Activated CD8-positive, alpha-beta T cell treated with anti-CD3 and anti-CD28 coated beads, Interleukin-2, amount 10 ng/mL, durations not matched to agents 7 days and 5 days (primary cell): Measurements from ENCODE around the gene THADA. TPM values are rescaled to one million over a fixed set of nuclear protein-coding genes. Genes with fewer than 3 reads are reported as not detected.

Experiments used
- ATAC-seq: fragments of 150-1000 bp; cut with Tn5 transposase; one replicate; pipeline ENCODE4 v1.10.0; 2021; ENCODE audit warnings: moderate library complexity
- CTCF ChIA-PET: fragments of 350-600 bp; sonication (Branson Sonifier 250); formaldehyde crosslinking; loops from one replicate; lab custom pipeline; 2021; ENCODE audit warnings: antibody characterized with exemption; lab: Charles Lee
- POLR2A ChIA-PET: fragments of 350-600 bp; sonication (Branson Sonifier 250); formaldehyde crosslinking; loops from one replicate; lab custom pipeline; 2021; ENCODE audit warnings: antibody characterized with exemption; lab: Charles Lee
- DNase-seq: peaks from one replicate; pipeline ENCODE4 v3.0.0-alpha.2; 2020
- H3K27ac Mint-ChIP-seq: one replicate; pipeline ENCODE4 v1.8.0; 2021; ENCODE audit warnings: mild to moderate bottlenecking, mixed read lengths
- H3K27me3 Mint-ChIP-seq: one replicate; pipeline ENCODE4 v1.8.0; 2021; ENCODE audit warnings: low read depth, mixed read lengths
- H3K36me3 Mint-ChIP-seq: one replicate; pipeline ENCODE4 v1.8.0; 2021; ENCODE audit warnings: low read depth, mixed read lengths
- H3K4me1 Mint-ChIP-seq: one replicate; pipeline ENCODE4 v1.8.0; 2021; ENCODE audit warnings: low read depth, mixed read lengths
- H3K4me3 Mint-ChIP-seq: one replicate; pipeline ENCODE4 v1.8.0; 2021; ENCODE audit warnings: mild to moderate bottlenecking, mixed read lengths
- H3K9me3 Mint-ChIP-seq: one replicate; pipeline ENCODE4 v1.8.0; 2022; ENCODE audit warnings: mixed read lengths; ENCODE audit not compliant: insufficient read depth
- total RNA-seq, 2 experiments: library from RNA; stranded (reverse); gene quantifications; one replicate each; pipeline ENCODE4 v1.2.3, GENCODE V29; 2021

Gene THADA
- total RNA-seq, 2 experiments from 2014 or later, result 27.0 to 31.9 TPM

DNA sequence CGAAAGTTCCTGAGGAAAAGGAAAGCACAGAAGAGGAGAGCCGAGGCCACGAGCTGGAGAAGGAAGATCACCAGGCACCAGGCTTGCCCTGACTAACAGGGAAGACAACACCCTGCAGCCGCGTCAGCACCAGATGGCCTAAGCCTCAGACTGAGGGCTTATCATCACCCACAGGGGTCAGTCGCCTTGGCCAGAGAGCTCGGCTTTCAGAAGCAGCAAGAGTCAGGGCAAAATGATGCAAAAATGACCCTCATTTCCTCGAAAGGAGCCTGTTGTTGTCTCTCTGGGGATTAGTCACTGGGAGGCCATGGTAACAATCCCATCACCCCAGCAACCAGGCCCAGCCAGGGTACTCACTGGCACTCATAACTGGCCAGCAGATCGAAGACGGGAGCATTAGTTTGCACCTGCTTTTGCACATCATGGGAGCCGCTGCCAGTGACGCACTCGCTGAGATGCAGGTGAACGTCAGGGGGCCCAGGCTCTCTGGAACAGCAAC, 326.7 kb downstream of the THADA start:
- DNase-seq (no peak), ATAC-seq (no peak)
- H3K4me3 Mint-ChIP-seq, result no peak overlapping the region
- CTCF ChIA-PET, result interaction anchor here (1.2 kb wide), 1 partner anchor 50 kb away, joined by 3 read pairs; no protein-coding TSS in a partner anchor
- H3K27me3 Mint-ChIP-seq, result no peaks in the 10 kb centered on the region
- H3K4me1 Mint-ChIP-seq, result peaks cover 2% of the 10 kb centered on the region
- no peaks in the 10 kb centered on the region for H3K36me3 Mint-ChIP-seq
- H3K27ac Mint-ChIP-seq, result no peak overlapping the region
- H3K9me3 Mint-ChIP-seq, result no peaks in the 10 kb centered on the region
- POLR2A ChIA-PET, result no interaction called here

DNA sequence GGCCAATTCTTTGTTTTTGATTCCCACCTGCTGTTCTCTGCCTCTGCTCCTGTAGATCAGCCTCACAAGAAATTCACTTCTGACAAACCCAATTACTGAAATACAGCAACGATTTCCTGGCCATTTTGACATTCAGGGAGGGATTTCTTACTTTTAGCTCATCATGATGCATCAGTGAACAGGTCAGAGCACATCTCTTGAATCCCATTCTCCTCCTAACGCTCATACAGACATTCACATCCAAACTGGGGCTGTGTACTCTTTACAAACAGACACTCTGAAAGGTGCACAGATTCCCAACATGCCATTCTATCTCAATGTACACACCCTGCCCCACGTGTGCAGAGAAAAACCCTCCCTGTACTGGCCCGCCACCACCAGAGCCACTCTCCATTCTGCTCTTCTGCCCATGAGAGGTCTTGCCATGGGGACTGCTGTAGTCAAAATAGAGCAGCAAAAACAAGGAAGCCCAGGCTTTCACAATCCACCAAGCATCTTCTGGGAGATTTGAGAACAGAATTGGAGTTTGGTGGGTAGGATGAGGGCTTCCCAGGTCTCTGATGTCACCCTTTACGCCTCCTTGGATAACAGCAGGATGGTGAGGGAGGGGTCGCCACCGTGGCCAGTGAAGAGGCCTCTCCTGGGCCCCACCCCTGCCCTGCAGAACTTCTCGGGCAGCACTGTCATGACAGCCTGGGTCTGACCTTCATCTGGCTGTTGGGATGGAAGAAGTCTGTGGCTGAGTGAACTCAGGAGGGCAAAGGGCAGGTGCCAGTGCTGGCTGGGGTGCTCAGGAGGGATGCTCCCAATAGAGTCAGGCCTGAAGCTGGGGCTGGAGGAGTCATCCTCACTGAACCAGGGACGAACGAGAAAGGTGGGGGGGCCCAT, 327.5 kb downstream of the THADA start:
- Mint-ChIP-seq H3K27me3 (no peaks in the 10 kb centered on the region), H3K4me3 (no peak overlapping the region), H3K27ac (no peak overlapping the region), H3K36me3 (no peaks in the 10 kb centered on the region), H3K4me1 (peaks cover 2% of the 10 kb centered on the region), H3K9me3 (no peaks in the 10 kb centered on the region)
- ChIA-PET POLR2A (no interaction called here), CTCF (interaction anchor here (1.4 kb wide), 1 partner anchor 216 kb away, joined by 3 read pairs; no protein-coding TSS in a partner anchor)
- DNase-seq (no peak), ATAC-seq (no peak)

DNA sequence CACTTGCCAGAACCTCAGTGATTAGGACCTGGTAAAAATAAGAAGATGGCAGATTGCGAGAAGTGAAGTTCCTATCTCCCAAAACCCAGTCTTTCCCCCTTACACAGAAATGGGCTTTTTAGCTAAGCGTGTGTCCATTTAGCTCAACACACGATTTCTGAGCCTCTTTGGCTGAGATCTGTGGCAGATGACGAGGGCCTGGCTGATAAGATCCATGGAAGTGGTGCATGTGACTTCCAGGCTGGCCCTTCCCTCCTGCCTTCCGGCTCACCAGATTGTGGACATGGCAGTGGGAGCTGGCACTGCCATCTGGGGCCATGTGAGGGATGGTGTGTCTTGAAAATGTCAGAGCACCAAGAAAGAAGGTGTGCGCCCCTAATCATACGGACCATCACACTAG, 328.5 kb downstream of the THADA start:
- DNase-seq (no peak), ATAC-seq (no peak)
- Mint-ChIP-seq H3K4me1 (peaks cover 2% of the 10 kb centered on the region), H3K27ac (no peak overlapping the region), H3K27me3 (no peaks in the 10 kb centered on the region), H3K36me3 (peaks cover 4% of the 10 kb centered on the region), H3K9me3 (no peaks in the 10 kb centered on the region), H3K4me3 (no peak overlapping the region)
- ChIA-PET POLR2A (no interaction called here), CTCF (interaction anchor here (1.4 kb wide), 1 partner anchor 217 kb away, joined by 3 read pairs; no protein-coding TSS in a partner anchor)

DNA sequence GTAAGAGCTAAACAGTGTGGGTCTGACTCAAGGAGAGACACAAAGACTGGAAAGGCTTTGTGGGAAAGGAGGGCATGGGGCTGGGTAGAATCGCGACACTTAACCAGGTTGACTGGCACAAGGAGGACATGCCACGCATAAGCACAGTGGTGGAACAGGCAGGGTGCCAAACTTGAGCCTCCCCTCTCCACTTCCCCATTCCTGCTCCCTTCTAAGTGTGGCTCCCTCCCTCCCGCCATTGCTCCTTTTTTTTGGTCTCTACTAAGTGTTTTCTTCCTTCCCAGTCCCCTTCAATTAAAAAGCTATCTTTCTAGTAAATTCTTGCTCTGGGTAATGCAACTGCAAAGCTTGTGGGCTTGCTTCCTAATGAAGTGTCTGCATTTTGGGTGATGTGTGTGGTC, 329.1 kb downstream of the THADA start:
- ChIA-PET CTCF (interaction anchor here (1.4 kb wide), 1 partner anchor 218 kb away, joined by 3 read pairs; no protein-coding TSS in a partner anchor), POLR2A (no interaction called here)
- H3K4me3 Mint-ChIP-seq, result no peak overlapping the region
- peaks cover 2% of the 10 kb centered on the region for H3K4me1 Mint-ChIP-seq
- H3K9me3 Mint-ChIP-seq, result no peaks in the 10 kb centered on the region
- peaks cover 4% of the 10 kb centered on the region for H3K36me3 Mint-ChIP-seq
- no peak overlapping the region for H3K27ac Mint-ChIP-seq
- ATAC-seq (no peak), DNase-seq (no peak)
- H3K27me3 Mint-ChIP-seq, result no peaks in the 10 kb centered on the region

DNA sequence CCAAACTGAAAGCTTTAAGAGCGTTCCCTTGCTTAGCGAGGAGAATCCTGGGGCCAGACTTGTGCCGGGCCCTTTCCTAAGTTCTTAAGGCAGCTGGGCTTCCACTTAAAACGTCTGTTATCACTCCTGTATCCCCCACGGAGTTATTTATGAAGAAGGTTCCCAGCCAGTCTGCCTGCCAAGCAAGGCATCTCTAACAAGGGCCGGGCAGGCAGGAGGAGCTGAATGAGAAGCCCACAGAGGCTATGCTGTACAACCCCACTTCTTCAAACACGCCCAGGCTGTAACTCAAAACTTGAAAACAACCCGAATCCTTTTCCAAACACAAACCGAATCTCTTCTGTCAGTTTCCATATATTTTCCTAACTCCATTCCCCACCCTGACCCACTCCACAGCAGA, 330.4 kb downstream of the THADA start:
- H3K36me3 Mint-ChIP-seq, result peaks cover 4% of the 10 kb centered on the region
- no peak overlapping the region for H3K27ac Mint-ChIP-seq
- CTCF ChIA-PET, result no interaction called here
- peaks cover 2% of the 10 kb centered on the region for H3K4me1 Mint-ChIP-seq
- H3K27me3 Mint-ChIP-seq, result no peaks in the 10 kb centered on the region
- POLR2A ChIA-PET, result interaction anchor here (0.6 kb wide), 1 partner anchor 174 kb away, joined by 3 read pairs; no protein-coding TSS in a partner anchor
- ATAC-seq (no peak), DNase-seq (no peak)
- H3K9me3 Mint-ChIP-seq, result no peaks in the 10 kb centered on the region
- H3K4me3 Mint-ChIP-seq, result no peak overlapping the region

DNA sequence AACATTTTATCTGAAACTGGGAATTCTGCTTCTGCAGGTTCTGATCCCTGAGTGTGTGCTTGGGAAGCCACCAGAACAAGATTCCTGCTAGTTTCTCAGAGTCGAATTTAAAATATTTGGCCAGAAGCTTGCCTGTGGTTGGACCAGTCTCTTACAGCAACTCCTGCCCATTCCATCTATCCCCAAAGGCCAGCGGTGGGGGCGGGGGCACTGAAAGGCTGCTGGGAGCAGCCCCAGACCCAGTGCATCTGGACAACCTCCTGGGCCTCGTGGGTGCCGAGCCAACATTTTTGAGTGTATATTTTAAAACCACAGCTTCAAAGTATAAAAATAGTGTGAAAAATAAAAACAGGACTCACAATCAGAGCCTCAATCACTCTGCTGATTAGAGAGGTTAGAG, 330.8 kb downstream of the THADA start:
- POLR2A ChIA-PET, result interaction anchor here (0.6 kb wide), 1 partner anchor 174 kb away, joined by 3 read pairs; no protein-coding TSS in a partner anchor
- no peaks in the 10 kb centered on the region for H3K9me3 Mint-ChIP-seq
- peaks cover 4% of the 10 kb centered on the region for H3K36me3 Mint-ChIP-seq

DNA sequence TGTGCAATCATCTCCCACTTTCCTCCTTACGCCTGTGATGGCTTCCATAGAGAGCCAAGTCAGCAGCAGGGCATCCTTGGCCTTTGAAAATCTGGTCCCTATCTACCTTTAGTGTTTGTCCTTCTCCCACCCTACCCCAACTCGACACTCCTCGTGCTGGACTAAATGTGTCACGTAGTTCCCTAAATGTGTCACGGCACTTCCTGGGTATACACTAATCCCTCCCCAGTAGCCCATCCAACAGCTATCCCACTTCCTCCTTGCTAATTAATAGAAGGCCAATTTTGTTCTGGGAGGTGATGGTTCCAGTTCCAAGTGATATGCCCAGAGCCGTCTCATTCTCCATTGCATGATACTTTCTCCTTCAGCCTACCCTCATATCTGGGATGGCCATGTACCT, 332.9 kb downstream of the THADA start:
- Mint-ChIP-seq H3K36me3 (peaks cover 4% of the 10 kb centered on the region), H3K9me3 (no peaks in the 10 kb centered on the region), H3K27me3 (no peaks in the 10 kb centered on the region), H3K4me3 (no peak overlapping the region), H3K4me1 (no peaks in the 10 kb centered on the region), H3K27ac (no peak overlapping the region)
- no peak for ATAC-seq
- ChIA-PET POLR2A (no interaction called here), CTCF (interaction anchor here (1.3 kb wide), 1 partner anchor 315 kb away, joined by 3 read pairs; no protein-coding TSS in a partner anchor)
- no peak for DNase-seq

More for the DNA sequence above, 330.8 kb downstream of the THADA start:
- peaks cover 2% of the 10 kb centered on the region for H3K4me1 Mint-ChIP-seq
- CTCF ChIA-PET, result no interaction called here
- DNase-seq (no peak), ATAC-seq (no peak)
- no peak overlapping the region for H3K27ac Mint-ChIP-seq
- H3K27me3 Mint-ChIP-seq, result no peaks in the 10 kb centered on the region
- no peak overlapping the region for H3K4me3 Mint-ChIP-seq

DNA sequence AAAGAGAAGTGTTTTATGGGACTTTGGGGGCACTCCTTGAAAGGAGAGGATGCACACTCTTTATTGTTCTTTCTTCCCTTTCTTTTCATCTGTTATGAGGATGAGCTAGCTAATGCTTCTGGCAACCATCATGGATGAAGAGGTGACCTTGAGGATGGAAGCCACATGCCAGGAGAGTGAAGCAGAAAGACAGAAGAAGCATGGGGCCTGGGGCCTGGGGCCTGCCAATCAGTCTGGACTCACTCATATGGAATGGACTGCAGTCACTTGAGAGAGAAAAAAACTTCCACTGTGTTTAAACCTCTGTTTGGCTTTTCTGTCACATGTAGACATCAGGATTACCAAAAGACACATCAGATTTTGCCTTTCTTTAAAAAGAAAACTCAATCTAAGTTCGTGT, 333.6 kb downstream of the THADA start:
- DNase-seq, result no peak
- POLR2A ChIA-PET, result no interaction called here
- H3K4me3 Mint-ChIP-seq, result no peak overlapping the region
- H3K4me1 Mint-ChIP-seq, result no peaks in the 10 kb centered on the region
- CTCF ChIA-PET, result no interaction called here
- H3K9me3 Mint-ChIP-seq, result no peaks in the 10 kb centered on the region
- no peak overlapping the region for H3K27ac Mint-ChIP-seq
- peaks cover 4% of the 10 kb centered on the region for H3K36me3 Mint-ChIP-seq
- ATAC-seq, result no peak
- H3K27me3 Mint-ChIP-seq, result no peaks in the 10 kb centered on the region

DNA sequence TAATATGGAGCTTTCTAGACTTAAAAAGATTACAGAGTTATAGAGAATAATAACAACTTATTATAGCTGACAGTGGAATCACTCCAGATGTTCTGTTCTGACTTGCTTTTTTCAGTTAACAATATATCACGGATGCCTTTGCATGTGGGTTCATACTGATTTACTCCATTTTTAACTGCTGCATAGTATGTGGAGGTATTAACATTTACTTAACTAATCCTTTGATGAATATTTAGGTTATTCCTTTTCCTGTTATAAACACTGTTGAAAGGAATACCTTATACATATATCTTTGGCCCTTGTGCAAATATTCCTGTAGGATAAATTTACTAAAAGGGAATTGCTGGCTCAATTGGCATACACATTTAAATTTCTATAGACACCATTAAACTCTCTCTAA, 336.3 kb downstream of the THADA start:
- ChIA-PET CTCF (interaction anchor here (0.6 to 0.9 kb wide), 2 partner anchors 17 to 225 kb away, joined by 3 read pairs; no protein-coding TSS in a partner anchor), POLR2A (no interaction called here)
- no peaks in the 10 kb centered on the region for H3K4me1 Mint-ChIP-seq
- no peak overlapping the region for H3K27ac Mint-ChIP-seq
- no peak for ATAC-seq
- no peak overlapping the region for H3K4me3 Mint-ChIP-seq
- H3K27me3 Mint-ChIP-seq, result no peaks in the 10 kb centered on the region
- H3K9me3 Mint-ChIP-seq, result no peaks in the 10 kb centered on the region
- no peak for DNase-seq
- peaks cover 5% of the 10 kb centered on the region for H3K36me3 Mint-ChIP-seq

DNA sequence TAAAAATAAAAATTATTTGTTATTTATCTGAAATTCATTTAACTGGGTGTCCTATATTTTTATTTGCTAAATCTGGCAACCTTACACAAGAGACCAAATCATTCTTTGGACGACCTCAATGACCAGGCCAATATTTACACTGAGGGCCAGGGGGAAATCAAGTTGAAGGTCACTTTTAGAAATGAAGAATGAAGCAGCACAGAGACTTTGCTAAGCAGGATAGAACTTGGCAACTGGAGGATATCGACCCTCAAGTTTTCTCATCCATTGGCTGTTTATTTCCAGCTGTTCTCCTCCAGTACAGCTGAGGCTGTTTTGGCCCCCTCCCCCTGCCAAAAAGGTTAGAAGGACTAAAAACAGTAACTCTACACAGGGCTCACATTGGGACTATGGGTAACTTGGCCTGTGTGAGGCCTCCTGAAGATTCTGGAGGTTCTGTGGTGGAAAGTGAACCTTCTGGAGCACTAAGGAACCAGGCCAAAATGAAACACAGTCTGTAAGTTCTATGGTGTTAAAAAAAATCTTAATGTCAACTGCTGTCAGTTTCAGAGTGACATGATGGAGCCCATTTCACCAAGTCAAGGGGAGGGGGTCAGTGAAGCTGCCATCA, 337.2 kb downstream of the THADA start:
- H3K4me3 Mint-ChIP-seq, result no peak overlapping the region
- ChIA-PET CTCF (interaction anchor here (0.6 to 0.9 kb wide), 2 partner anchors 226 to 229 kb away, joined by 3 read pairs; no protein-coding TSS in a partner anchor), POLR2A (no interaction called here)
- H3K4me1 Mint-ChIP-seq, result no peaks in the 10 kb centered on the region
- ATAC-seq, result no peak
- H3K9me3 Mint-ChIP-seq, result no peaks in the 10 kb centered on the region
- peaks cover 8% of the 10 kb centered on the region for H3K36me3 Mint-ChIP-seq
- no peak for DNase-seq
- H3K27ac Mint-ChIP-seq, result no peak overlapping the region
- no peaks in the 10 kb centered on the region for H3K27me3 Mint-ChIP-seq

DNA sequence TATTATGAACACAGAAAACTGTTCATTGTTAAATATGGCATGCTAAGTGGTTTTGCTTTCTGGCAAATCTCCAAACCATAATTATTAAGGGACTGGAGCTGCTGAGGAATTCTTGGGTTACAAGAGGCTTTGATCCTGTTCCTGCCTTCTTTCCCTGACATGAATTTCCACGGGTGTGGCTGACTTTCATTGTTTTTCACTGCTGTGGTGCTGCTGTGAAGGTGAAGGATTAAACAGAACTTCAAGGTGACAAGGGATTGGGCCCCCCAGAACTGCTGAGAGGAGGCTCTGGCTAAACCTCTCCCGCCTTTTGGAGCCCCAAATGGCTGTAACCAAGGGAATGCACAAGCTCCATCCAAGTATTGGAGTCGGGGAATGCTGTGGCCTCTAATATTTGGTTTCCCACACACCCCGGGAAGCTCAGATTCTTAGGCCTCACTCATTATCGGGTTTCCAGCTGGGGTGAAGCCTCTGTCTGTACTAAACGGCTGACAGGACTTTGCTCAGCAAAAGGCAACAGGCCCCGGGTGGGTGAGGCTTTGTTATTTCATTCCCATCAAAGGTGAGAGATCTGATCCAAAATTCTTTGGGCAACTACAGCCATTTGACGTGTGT, 340.4 kb downstream of the THADA start:
- H3K9me3 Mint-ChIP-seq, result no peaks in the 10 kb centered on the region
- POLR2A ChIA-PET, result no interaction called here
- no peak overlapping the region for H3K27ac Mint-ChIP-seq

More for the DNA sequence above, 340.4 kb downstream of the THADA start:
- Mint-ChIP-seq H3K4me3 (no peak overlapping the region), H3K27me3 (no peaks in the 10 kb centered on the region), H3K4me1 (no peaks in the 10 kb centered on the region), H3K36me3 (peaks cover 5% of the 10 kb centered on the region)
- ATAC-seq (no peak), DNase-seq (no peak)
- CTCF ChIA-PET, result no interaction called here
